Measurements from ENCODE around the gene RIN3. TPM values are rescaled to one million over a fixed set of nuclear protein-coding genes. Genes with fewer than 3 reads are reported as not detected.

RIN3 gene
- total and polyA plus RNA-seq, 2 of the 4 experiments (the other 2 are of a cell fraction), result 2.5 to 11.1 TPM

- POLR2A ChIA-PET (ENCODE audit: unreplicated experiment), result interaction anchor here (0.6 kb wide), 1 partner anchor 116 kb away, joined by 8 read pairs; no protein-coding TSS in a partner anchor
- intact Hi-C loops (cut with micrococcal nuclease) (no loop called here), dilution Hi-C loops (cut with HindIII; ENCODE audit: low sequenced_read_pairs, unreplicated experiment) (no loop called here), in situ Hi-C loops (cut with MboI; ENCODE audit: low sequenced_read_pairs) (no loop called here)
- H3K4me3 ChIP-seq (ENCODE audit: insufficient read depth, low read depth, low read length), result no peak overlapping the region
- no peak overlapping the region for H3K56ac ChIP-seq (ENCODE audit: extremely low read depth, insufficient read depth, low read length)
- H4K20me1 ChIP-seq (ENCODE audit: insufficient read depth, low read length), result no peaks in the 10 kb centered on the region; the same call in 1 of the 2 replicates
- H3K4me1 ChIP-seq (ENCODE audit: control insufficient read depth, insufficient read depth, low read length), result peaks cover 19% of the 10 kb centered on the region
- H4K5ac ChIP-seq (ENCODE audit: low read depth, low read length), result no peak overlapping the region
- H3K4me2 ChIP-seq (ENCODE audit: low read depth, low read length), result no peak overlapping the region
- peak overlapping the region; percentile 34; the same call in 1 of the 2 replicates for H2AK5ac ChIP-seq (ENCODE audit: low read depth, low read length)
- 80% methylated on average over 1 of the region's 4 CpGs; no CpG with 5 or more reads in 1 of the 2 experiments for WGBS, 2 experiments (ENCODE audit: extremely low coverage in 2 of 2, insufficient read length in 1 of 2)
- TF ChIP-seq RAD21 (IDR thresholded peaks at IDR 0.05; ENCODE audit: low read length) (no peak), CEBPB (IDR thresholded peaks at IDR 0.05; ENCODE audit: low read depth, low read length) (no peak), FOS (IDR thresholded peaks at IDR 0.05; ENCODE audit: low read depth, low read length) (no peak), MAZ (IDR thresholded peaks at IDR 0.05; ENCODE audit: borderline replicate concordance, low read depth, low read length) (no peak), CHD1 (IDR thresholded peaks at IDR 0.05; ENCODE audit: low read depth, low read length) (no peak), CTCF (conservative IDR thresholded peaks at IDR 0.05; ENCODE audit: low read depth, low read length) (no peak), MAFK (IDR thresholded peaks at IDR 0.05; ENCODE audit: low read depth, low read length) (no peak), RFX5 (IDR thresholded peaks at IDR 0.05; ENCODE audit: low read depth, low read length) (no peak), USF2 (IDR thresholded peaks at IDR 0.05; ENCODE audit: low read depth, low read length) (no peak), MXI1 (IDR thresholded peaks at IDR 0.05; ENCODE audit: borderline replicate concordance, low read depth, low read length) (no peak), RCOR1 (IDR thresholded peaks at IDR 0.05; ENCODE audit: insufficient replicate concordance, low read length) (no peak), POLR2A (IDR thresholded peaks at IDR 0.05; ENCODE audit: low read depth, low read length) (no peak), NFE2L2 (IDR thresholded peaks at IDR 0.05; ENCODE audit: low read depth, low read length) (no peak), BHLHE40 (IDR thresholded peaks at IDR 0.05; ENCODE audit: low read depth, low read length) (no peak), SMC3 (IDR thresholded peaks at IDR 0.05; ENCODE audit: low read depth, low read length) (no peak)
- no peak overlapping the region for H3K14ac ChIP-seq (replicated peaks; ENCODE audit: low read depth, low read length)
- H2AFZ ChIP-seq (replicated peaks; ENCODE audit: low read length, poor library complexity), result no peak overlapping the region
- no peak overlapping the region for H2BK5ac ChIP-seq (ENCODE audit: low read depth, low read length, poor library complexity, severe bottlenecking)
- H2BK15ac ChIP-seq (ENCODE audit: low read depth, low read length), result 0 out of 3 replicates have a peak overlapping the region, but pooled peaks have one; percentile 17
- peaks cover 30% of the 10 kb centered on the region for H3K9me1 ChIP-seq (ENCODE audit: insufficient read depth, low read length)
- ATAC-seq (ENCODE audit: low read depth), result no peak
- peaks cover 0 to 6% of the 10 kb centered on the region in 2 experiments; a peak in 1 of 4 replicates for H3K79me1 ChIP-seq (ENCODE audit: low read depth in 1 of 2, low read length in 2 of 2)
- H3K18ac ChIP-seq (ENCODE audit: low read depth, low read length), result no peak overlapping the region
- no peak overlapping the region for H4K91ac ChIP-seq (ENCODE audit: insufficient read depth, low read depth, low read length)
- H3K36me3 ChIP-seq (ENCODE audit: control insufficient read depth, insufficient read depth, low read length), result no peaks in the 10 kb centered on the region
- H2BK120ac ChIP-seq (ENCODE audit: low read depth, low read length), result 0 out of 2 replicates have a peak overlapping the region, but pooled peaks have one; percentile 3
- no TSS peak for BruUV-seq (replicated peaks)
- no peaks in the 10 kb centered on the region for H3K9me3 ChIP-seq (ENCODE audit: control insufficient read depth, insufficient read depth, low read length)
- no peak for DNase-seq
- no peak overlapping the region for H4K8ac ChIP-seq (ENCODE audit: low read depth in 2 of 2, low read length in 2 of 2)
- no peak overlapping the region for H3K4ac ChIP-seq (ENCODE audit: low read depth, low read length)
- no peak overlapping the region for H3K9ac ChIP-seq (ENCODE audit: low read depth, low read length)
- H2BK20ac ChIP-seq (ENCODE audit: low read depth, low read length), result no peak overlapping the region
- no peak overlapping the region for H3K27ac ChIP-seq (ENCODE audit: insufficient read depth, low read length)
- CTCF ChIA-PET, result no interaction called here
- H2AK9ac ChIP-seq (replicated peaks; ENCODE audit: low read depth, low read length, poor library complexity), result no peak overlapping the region
- no peak overlapping the region for H3K23ac ChIP-seq (ENCODE audit: low read depth, low read length)
- H3K27me3 ChIP-seq (ENCODE audit: control insufficient read depth, insufficient read depth, low read length), result no peaks in the 10 kb centered on the region
Measured at GRCh38 chr14:92507174-92507768, 6.3 kb upstream of the RIN3 start.
